Upper lobe of left lung (tissue), 6 donors: ENCODE measurements around the gene NAA30. TPM values are rescaled to one million over a fixed set of nuclear protein-coding genes. Genes with fewer than 3 reads are reported as not detected.

Source experiments
- ATAC-seq, 2 donors: fragments of 200-7000 bp; cut with Tn5 transposase; one replicate each; pipeline ENCODE4 v1.9.1; 2022; ENCODE audit warnings: mild to moderate bottlenecking in 2 of 2, moderate library complexity in 2 of 2; ENCODE audit not compliant: low FRiP score in 2 of 2
- DNase-seq, 2 donors: peaks; one replicate each; pipeline ENCODE4 v3.0.0-alpha.2; 2019 to 2020
- H3K27ac ChIP-seq, 4 donors: fragments of 200-600 bp; sonication (generic); one replicate each; pipeline ENCODE4 v1.5.1; 2016 to 2019
- H3K27me3 ChIP-seq, 4 donors: fragments of 200-600 bp; sonication (generic); one replicate each; pipeline ENCODE4 v1.5.1; 2017 to 2019
- H3K36me3 ChIP-seq, 4 donors: fragments of 200-600 bp; sonication (generic); one replicate each; pipeline ENCODE4 v1.5.1; 2016 to 2019
- H3K4me1 ChIP-seq, 4 donors: fragments of 200-600 bp; sonication (generic); one replicate each; pipeline ENCODE4 v1.5.1; 2018 to 2019
- H3K4me3 ChIP-seq, 4 donors: fragments of 200-600 bp; sonication (generic); one replicate each; pipeline ENCODE4 v1.5.1; 2017 to 2019; ENCODE audit warnings: mild to moderate bottlenecking in 2 of 4, moderate library complexity in 1 of 4
- H3K9me3 ChIP-seq, 4 donors: fragments of 200-600 bp; sonication (generic); one replicate each; pipeline ENCODE4 v1.5.1; 2018 to 2019
- CTCF ChIP-seq, 6 experiments: fragments of 450-650 bp in 4 of 6; fragments of 200-600 bp in 2 of 6; sonication (generic) in 2 of 6; IDR thresholded peaks; one replicate each; pipeline ENCODE4 v1.5.1; 2016 to 2019; ENCODE audit warnings: antibody characterized with exemption in 6 of 6
- EP300 ChIP-seq, 4 donors: sonication (generic); formaldehyde crosslinking; IDR thresholded peaks; one replicate each; pipeline ENCODE4 v1.5.1; 2017; ENCODE audit warnings: antibody characterized with exemption in 4 of 4, control low read depth in 2 of 4
- POLR2A ChIP-seq, 4 donors: fragments of 450-650 bp; IDR thresholded peaks; one replicate each; pipeline ENCODE4 v1.5.1; 2016 to 2017; ENCODE audit warnings: antibody characterized with exemption in 4 of 4, mild to moderate bottlenecking in 2 of 4
- POLR2AphosphoS5 ChIP-seq, 2 donors: sonication (generic); formaldehyde crosslinking; IDR thresholded peaks; one replicate each; pipeline ENCODE4 v1.5.1; 2017; ENCODE audit warnings: antibody characterized with exemption in 2 of 2
- WGBS, 2 donors: methylation state at CpG; one replicate each; pipeline ENCODE4 v1.1.5; 2017 to 2018; 5-methylcytosine and 5-hydroxymethylcytosine counted together
- total RNA-seq, 6 donors: library from RNA; depleted of rRNA in 4 of 6; stranded (reverse); fragments of >200 nt in 4 of 6; gene quantifications; one replicate each; pipeline versions ENCODE4 v1.1.0 to v1.2.1, GENCODE V29; 2016 to 2021
- donor health status: DM: no; HTN: no; CAD: no; lungs with moderate emphysema.
- donor health status: DM: no; HTN: yes; CAD: no; lungs with severe emphysema.

NAA30 gene
- total RNA-seq, 6 donors from 2014 or later, result 3.0 to 23.9 (median 10.0) TPM

GRCh38 chr14:57392830-57393229 is 2.4 kb downstream of the NAA30 start:
- Histone ChIP-seq H3K4me1 (peaks cover 25 to 34% (median 25%) of the 10 kb centered on the region in 4 donors), H3K27me3 (no peaks in the 10 kb centered on the region), H3K27ac (peak overlapping the region in 1 of 4 donors; percentile 12), H3K36me3 (peaks cover 0 to 9% (median 0%) of the 10 kb centered on the region in 4 donors), H3K9me3 (no peaks in the 10 kb centered on the region), H3K4me3 (peak overlapping the region in 1 of 4 donors; percentile 80)
- DNase-seq (no peak), ATAC-seq (no peak)
- TF ChIP-seq POLR2A (IDR thresholded peaks at IDR 0.05) (no peak), EP300 (IDR thresholded peaks at IDR 0.05) (no peak)

- ATAC-seq (no peak), DNase-seq (no peak)
- Histone ChIP-seq H3K27ac (no peak overlapping the region), H3K4me3 (no peak overlapping the region), H3K36me3 (peaks cover 0 to 40% (median 0%) of the 10 kb centered on the region in 4 donors), H3K27me3 (no peaks in the 10 kb centered on the region), H3K4me1 (peaks cover 5 to 18% (median 8%) of the 10 kb centered on the region in 4 donors), H3K9me3 (no peaks in the 10 kb centered on the region)
- TF ChIP-seq POLR2A (IDR thresholded peaks at IDR 0.05), result no peak
- TF ChIP-seq CTCF (IDR thresholded peaks at IDR 0.05), result no peak
- TF ChIP-seq POLR2AphosphoS5 (IDR thresholded peaks at IDR 0.05), result no peak
- TF ChIP-seq EP300 (IDR thresholded peaks at IDR 0.05), result no peak
- WGBS, 2 donors, result 90 to 96% methylated on average over 4 of the region's 4 CpGs
These were observed 10.4 kb downstream of the NAA30 start for GRCh38 chr14:57400556-57401494.

- Histone ChIP-seq H3K4me1 (peaks cover 5 to 18% (median 8%) of the 10 kb centered on the region in 4 donors), H3K9me3 (no peaks in the 10 kb centered on the region), H3K4me3 (no peak overlapping the region), H3K27ac (no peak overlapping the region), H3K36me3 (peaks cover 0 to 40% (median 0%) of the 10 kb centered on the region in 4 donors), H3K27me3 (no peaks in the 10 kb centered on the region)
- 77 to 79% methylated on average over 2 of the region's 2 CpGs for WGBS, 2 donors
- DNase-seq, result no peak
- TF ChIP-seq POLR2A (IDR thresholded peaks at IDR 0.05) (no peak), POLR2AphosphoS5 (IDR thresholded peaks at IDR 0.05) (no peak), CTCF (IDR thresholded peaks at IDR 0.05) (no peak), EP300 (IDR thresholded peaks at IDR 0.05) (no peak)
- no peak for ATAC-seq
These were observed 11.1 kb downstream of the NAA30 start for GRCh38 chr14:57401501-57401900.

- no peak overlapping the region for H3K27ac ChIP-seq
- TF ChIP-seq POLR2A (IDR thresholded peaks at IDR 0.05) (no peak), EP300 (IDR thresholded peaks at IDR 0.05) (no peak), POLR2AphosphoS5 (IDR thresholded peaks at IDR 0.05) (no peak), CTCF (IDR thresholded peaks at IDR 0.05) (no peak)
- H3K4me1 ChIP-seq, result peaks cover 5 to 18% (median 8%) of the 10 kb centered on the region in 4 donors
- no peak overlapping the region for H3K4me3 ChIP-seq
- H3K27me3 ChIP-seq, result no peaks in the 10 kb centered on the region
- H3K9me3 ChIP-seq, result no peaks in the 10 kb centered on the region
- ATAC-seq, result no peak
- 30 to 62% methylated on average over 1 of the region's 1 CpG for WGBS, 2 donors
- H3K36me3 ChIP-seq, result peaks cover 0 to 36% (median 0%) of the 10 kb centered on the region in 4 donors
- DNase-seq, result no peak
These were observed 11.9 kb downstream of the NAA30 start for GRCh38 chr14:57402173-57402852.

- H3K27me3 ChIP-seq, result no peaks in the 10 kb centered on the region
- no peak overlapping the region for H3K4me3 ChIP-seq
- ATAC-seq, result no peak
- peaks cover 5 to 18% (median 8%) of the 10 kb centered on the region in 4 donors for H3K4me1 ChIP-seq
- no peak for DNase-seq
- H3K9me3 ChIP-seq, result no peaks in the 10 kb centered on the region
- no peak overlapping the region for H3K27ac ChIP-seq
- peaks cover 0 to 27% (median 0%) of the 10 kb centered on the region in 4 donors for H3K36me3 ChIP-seq
- TF ChIP-seq EP300 (IDR thresholded peaks at IDR 0.05) (no peak), POLR2A (IDR thresholded peaks at IDR 0.05) (no peak), POLR2AphosphoS5 (IDR thresholded peaks at IDR 0.05) (no peak)
- 93 to 97% methylated on average over 1 of the region's 1 CpG for WGBS, 2 donors
These were observed 13.1 kb downstream of the NAA30 start for GRCh38 chr14:57403521-57403864.
